ENCODE data around the gene IGSF21. TPM values are rescaled to one million over a fixed set of nuclear protein-coding genes. Genes with fewer than 3 reads are reported as not detected.

IGSF21 gene
- polyA plus RNA-seq, 6 donors from 2014 or later: not detected

DNA sequence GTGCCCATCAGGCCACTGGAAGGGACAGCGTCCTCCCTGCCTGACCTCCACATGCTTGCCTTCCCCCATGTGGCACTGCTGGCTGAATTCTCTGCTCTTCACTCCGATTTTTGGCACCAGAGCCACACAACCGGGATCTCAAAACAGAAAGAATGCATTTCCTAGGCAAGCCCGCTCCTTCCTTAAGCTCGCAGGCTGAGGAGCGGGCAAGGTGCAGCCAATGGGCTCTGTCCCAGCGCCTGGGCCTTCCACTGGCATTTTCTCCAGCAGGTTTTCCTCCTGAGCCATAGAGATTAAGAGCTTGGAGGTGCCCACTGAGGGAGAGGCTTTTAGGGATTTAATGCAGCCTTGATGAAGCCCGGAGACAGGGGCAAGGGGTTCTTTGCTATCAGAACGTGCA lies 158.0 kb downstream of the IGSF21 start:
- DNase-seq: no peak
- Mint-ChIP-seq H3K4me1 (no peaks in the 10 kb centered on the region), H3K9me3 (peaks cover 0 to 4% (median 0%) of the 10 kb centered on the region in 7 donors), H3K27ac (no peak overlapping the region), H3K4me3 (no peak overlapping the region), H3K36me3 (no peaks in the 10 kb centered on the region), H3K27me3 (peaks cover 4 to 13% (median 5%) of the 10 kb centered on the region in 3 donors)
- no peak for ATAC-seq (ENCODE audit: low read depth in 2 of 2)

- Mint-ChIP-seq H3K9me3 (peaks cover 0 to 4% (median 0%) of the 10 kb centered on the region in 7 donors), H3K36me3 (no peaks in the 10 kb centered on the region), H3K4me1 (no peaks in the 10 kb centered on the region), H3K4me3 (no peak overlapping the region), H3K27me3 (peaks cover 4 to 13% (median 5%) of the 10 kb centered on the region in 3 donors), H3K27ac (no peak overlapping the region)
- DNase-seq: no peak
- no peak for ATAC-seq (ENCODE audit: low read depth in 2 of 2)
Measured at GRCh38 chr1:18266391-18266790, 158.8 kb downstream of the IGSF21 start.

DNA sequence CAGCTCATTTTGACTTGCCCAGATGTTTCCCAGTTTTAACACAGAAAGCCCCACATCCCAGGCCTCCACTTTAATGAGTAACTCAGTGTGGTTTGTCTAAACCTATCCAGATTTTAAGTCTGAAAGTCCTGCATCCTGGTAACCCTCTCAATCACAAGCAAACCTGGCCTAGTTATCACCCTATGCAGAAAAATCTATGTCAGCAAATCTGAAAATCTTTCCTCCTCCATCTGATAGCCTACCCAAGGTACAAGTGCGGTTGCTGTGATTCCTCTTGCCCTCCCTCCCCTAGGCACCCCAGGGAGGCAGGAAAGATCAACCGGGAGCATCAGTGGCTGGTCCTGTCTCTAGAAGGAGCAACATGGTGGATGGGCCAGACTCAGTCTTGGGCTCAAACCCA lies 163.7 kb downstream of the IGSF21 start:
- H3K9me3 Mint-ChIP-seq: peaks cover 0 to 10% (median 4%) of the 10 kb centered on the region in 7 donors
- H3K27ac Mint-ChIP-seq: no peak overlapping the region
- H3K4me1 Mint-ChIP-seq: no peaks in the 10 kb centered on the region
- peak overlapping the region in 1 of 8 donors; percentile 74 for H3K4me3 Mint-ChIP-seq
- ATAC-seq (ENCODE audit: low read depth in 2 of 2) (no peak), DNase-seq (no peak)
- no peaks in the 10 kb centered on the region for H3K36me3 Mint-ChIP-seq
- H3K27me3 Mint-ChIP-seq: peaks cover 0 to 24% (median 14%) of the 10 kb centered on the region in 3 donors

- no peak overlapping the region for H3K4me3 Mint-ChIP-seq
- H3K27ac Mint-ChIP-seq: no peak overlapping the region
- no peak for DNase-seq
- H3K4me1 Mint-ChIP-seq: peaks cover 0 to 6% (median 0%) of the 10 kb centered on the region in 3 donors
- peaks cover 0 to 4% (median 0%) of the 10 kb centered on the region in 7 donors for H3K9me3 Mint-ChIP-seq
- peaks cover 23 to 41% (median 35%) of the 10 kb centered on the region in 3 donors for H3K27me3 Mint-ChIP-seq
- ATAC-seq (ENCODE audit: low read depth in 2 of 2): no peak
- H3K36me3 Mint-ChIP-seq: no peaks in the 10 kb centered on the region
Measured at GRCh38 chr1:18278946-18279345, 171.3 kb downstream of the IGSF21 start.

DNA sequence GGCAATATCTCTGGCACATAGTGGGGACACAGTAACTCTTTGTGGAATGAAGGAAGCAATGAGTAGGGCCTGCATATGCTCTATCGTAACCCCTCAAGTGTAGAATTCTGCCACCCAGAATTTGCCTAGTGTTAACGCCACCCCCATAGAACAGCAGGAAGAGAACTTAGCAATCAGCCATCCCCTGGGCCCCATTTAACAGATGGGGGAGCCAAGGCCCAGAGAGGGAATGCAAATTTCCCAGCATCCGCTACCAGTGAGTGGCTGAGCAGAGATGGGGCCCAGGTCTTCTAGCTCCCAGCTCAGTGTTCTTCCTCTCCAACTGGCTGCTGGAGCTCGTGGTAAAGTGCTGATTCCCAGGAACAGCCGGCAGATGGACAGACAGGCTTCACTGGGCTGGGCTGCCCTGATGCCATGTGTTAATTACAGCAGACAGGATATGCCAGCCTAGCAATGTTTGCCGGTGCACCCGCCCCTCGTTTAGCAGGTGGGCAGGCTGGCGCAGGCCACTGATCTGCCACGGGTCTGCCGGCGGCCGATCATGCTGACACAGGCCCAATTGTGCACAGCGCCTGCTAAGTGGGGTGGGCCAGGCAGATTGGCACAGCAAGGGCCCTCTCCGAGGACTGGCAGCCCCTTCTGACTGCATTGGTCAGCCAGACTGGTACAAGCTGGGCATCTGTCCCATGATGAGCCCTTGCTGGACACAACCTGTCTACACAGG lies 171.9 kb downstream of the IGSF21 start:
- Mint-ChIP-seq H3K4me1 (peaks cover 0 to 6% (median 0%) of the 10 kb centered on the region in 3 donors), H3K27me3 (peaks cover 29 to 41% (median 36%) of the 10 kb centered on the region in 3 donors), H3K9me3 (peaks cover 0 to 1% (median 0%) of the 10 kb centered on the region in 7 donors), H3K4me3 (no peak overlapping the region), H3K36me3 (no peaks in the 10 kb centered on the region), H3K27ac (no peak overlapping the region)
- ATAC-seq (ENCODE audit: low read depth in 2 of 2): no peak
- DNase-seq: no peak

DNA sequence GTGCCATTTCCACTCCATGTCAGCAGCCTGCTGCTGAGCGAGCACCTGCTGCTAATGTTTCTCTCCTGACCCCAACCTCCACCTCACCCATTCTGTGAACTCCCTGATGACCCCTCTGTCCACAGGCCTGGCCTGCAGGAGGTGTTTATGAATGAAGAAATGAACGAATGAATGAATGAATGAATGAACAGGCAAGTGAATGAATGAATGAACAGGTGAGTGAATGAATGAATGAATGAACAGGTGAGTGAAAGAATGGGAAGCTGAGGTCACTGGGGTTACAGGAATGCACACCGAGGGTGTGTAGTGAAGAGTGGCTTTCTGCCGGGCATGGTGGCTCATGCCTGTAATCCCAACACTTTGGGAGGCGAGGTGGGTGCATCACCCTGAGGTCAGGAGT lies 173.4 kb downstream of the IGSF21 start:
- no peaks in the 10 kb centered on the region for H3K36me3 Mint-ChIP-seq
- H3K27me3 Mint-ChIP-seq: peaks cover 31 to 38% (median 38%) of the 10 kb centered on the region in 3 donors

GRCh38 chr1:18282851-18283600 lies 175.4 kb downstream of the IGSF21 start:
- ATAC-seq (ENCODE audit: low read depth in 2 of 2) (no peak), DNase-seq (no peak)
- H3K4me1 Mint-ChIP-seq: peaks cover 0 to 6% (median 0%) of the 10 kb centered on the region in 3 donors
- peaks cover 0 to 3% (median 0%) of the 10 kb centered on the region in 7 donors for H3K9me3 Mint-ChIP-seq
- H3K27me3 Mint-ChIP-seq: peaks cover 27 to 38% (median 31%) of the 10 kb centered on the region in 3 donors
- no peaks in the 10 kb centered on the region for H3K36me3 Mint-ChIP-seq
- H3K27ac Mint-ChIP-seq: no peak overlapping the region
- H3K4me3 Mint-ChIP-seq: no peak overlapping the region

More for the DNA sequence above, 173.4 kb downstream of the IGSF21 start:
- DNase-seq (no peak), ATAC-seq (ENCODE audit: low read depth in 2 of 2) (no peak)
- Mint-ChIP-seq H3K4me1 (peaks cover 0 to 6% (median 0%) of the 10 kb centered on the region in 3 donors), H3K27ac (no peak overlapping the region), H3K4me3 (no peak overlapping the region), H3K9me3 (peaks cover 0 to 3% (median 0%) of the 10 kb centered on the region in 7 donors)

DNA sequence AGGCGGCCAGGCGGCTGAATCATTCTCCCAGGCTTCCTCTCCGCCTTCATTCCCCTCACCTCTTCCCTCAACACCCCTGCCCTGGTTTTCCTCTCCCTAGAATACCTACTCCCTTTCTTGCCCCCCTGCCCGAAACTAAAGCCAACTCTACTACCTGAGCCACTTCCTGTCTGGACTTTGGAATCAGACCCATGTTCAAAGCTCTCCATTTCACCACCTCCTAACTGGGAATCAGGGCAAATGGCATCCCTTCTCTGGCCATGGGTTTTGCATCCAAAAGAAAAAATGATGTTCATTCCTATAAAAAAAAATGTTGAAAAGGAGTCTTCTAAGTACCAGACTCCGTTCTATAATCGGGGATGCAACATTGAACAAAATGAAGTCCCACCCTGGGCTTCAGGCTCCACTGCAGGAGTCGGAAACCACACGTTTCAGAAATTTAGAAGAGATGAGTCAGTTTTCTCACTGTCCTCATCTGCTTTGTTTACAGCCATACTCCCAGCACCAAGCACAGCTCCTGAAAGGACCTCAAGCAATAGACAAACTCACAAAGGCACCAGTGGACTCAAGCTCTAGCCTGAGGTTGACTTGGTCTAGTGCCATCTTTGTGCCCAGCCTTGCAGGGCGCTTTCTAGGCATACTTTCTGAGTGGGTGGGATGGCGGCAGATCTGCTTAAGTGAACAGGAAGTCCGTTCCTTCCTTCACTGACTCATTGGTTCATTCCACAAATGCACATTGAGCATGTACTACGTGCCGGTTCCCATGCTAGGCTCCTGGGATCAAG lies 176.2 kb downstream of the IGSF21 start:
- Mint-ChIP-seq H3K27ac (no peak overlapping the region), H3K27me3 (peaks cover 27 to 38% (median 31%) of the 10 kb centered on the region in 3 donors)

GRCh38 chr1:18284805-18285537 lies 177.4 kb downstream of the IGSF21 start:
- Mint-ChIP-seq H3K27ac (peak overlapping the region in 1 of 6 donors; percentile 92), H3K27me3 (peaks cover 22 to 35% (median 24%) of the 10 kb centered on the region in 3 donors), H3K4me3 (no peak overlapping the region), H3K4me1 (peaks cover 0 to 3% (median 0%) of the 10 kb centered on the region in 3 donors), H3K36me3 (no peaks in the 10 kb centered on the region), H3K9me3 (peaks cover 0 to 3% (median 0%) of the 10 kb centered on the region in 7 donors)
- ATAC-seq (ENCODE audit: low read depth in 2 of 2) (no peak), DNase-seq (no peak)

More for the DNA sequence above, 176.2 kb downstream of the IGSF21 start:
- DNase-seq: no peak
- no peak for ATAC-seq (ENCODE audit: low read depth in 2 of 2)
- H3K4me3 Mint-ChIP-seq: no peak overlapping the region
- peaks cover 0 to 3% (median 0%) of the 10 kb centered on the region in 7 donors for H3K9me3 Mint-ChIP-seq
- H3K36me3 Mint-ChIP-seq: no peaks in the 10 kb centered on the region
- H3K4me1 Mint-ChIP-seq: peaks cover 0 to 6% (median 0%) of the 10 kb centered on the region in 3 donors

- ATAC-seq (ENCODE audit: low read depth in 2 of 2): no peak
- H3K9me3 Mint-ChIP-seq: peaks cover 0 to 3% (median 0%) of the 10 kb centered on the region in 7 donors
- no peak for DNase-seq
- H3K4me1 Mint-ChIP-seq: peaks cover 0 to 3% (median 0%) of the 10 kb centered on the region in 3 donors
- H3K27ac Mint-ChIP-seq: no peak overlapping the region
- H3K36me3 Mint-ChIP-seq: no peaks in the 10 kb centered on the region
- no peak overlapping the region for H3K4me3 Mint-ChIP-seq
- peaks cover 19 to 39% (median 29%) of the 10 kb centered on the region in 3 donors for H3K27me3 Mint-ChIP-seq
Measured at GRCh38 chr1:18285538-18285924, 177.9 kb downstream of the IGSF21 start.

GRCh38 chr1:18288722-18289121 lies 181.1 kb downstream of the IGSF21 start:
- ATAC-seq (ENCODE audit: low read depth in 2 of 2) (no peak), DNase-seq (no peak)
- no peaks in the 10 kb centered on the region for H3K36me3 Mint-ChIP-seq
- peaks cover 16 to 49% (median 19%) of the 10 kb centered on the region in 3 donors for H3K27me3 Mint-ChIP-seq
- no peak overlapping the region for H3K27ac Mint-ChIP-seq
- no peaks in the 10 kb centered on the region for H3K4me1 Mint-ChIP-seq
- peaks cover 0 to 3% (median 0%) of the 10 kb centered on the region in 7 donors for H3K9me3 Mint-ChIP-seq
- no peak overlapping the region for H3K4me3 Mint-ChIP-seq

- H3K27me3 Mint-ChIP-seq: peaks cover 12 to 53% (median 26%) of the 10 kb centered on the region in 3 donors
- ATAC-seq (ENCODE audit: low read depth in 2 of 2): no peak
- peaks cover 0 to 3% (median 0%) of the 10 kb centered on the region in 7 donors for H3K9me3 Mint-ChIP-seq
Measured at GRCh38 chr1:18289597-18289996, 182.0 kb downstream of the IGSF21 start.

More at GRCh38 chr1:18289597-18289996, 182.0 kb downstream of the IGSF21 start:
- H3K4me1 Mint-ChIP-seq: no peaks in the 10 kb centered on the region
- no peak overlapping the region for H3K4me3 Mint-ChIP-seq
- no peak for DNase-seq
- H3K36me3 Mint-ChIP-seq: no peaks in the 10 kb centered on the region
- peak overlapping the region in 1 of 6 donors; percentile 61 for H3K27ac Mint-ChIP-seq
